ENCODE measurements around the gene CDC73.

CDC73 gene

GRCh38 chr1:193275773-193276172 lies 153.9 kb downstream of the CDC73 start:
- ATAC-seq, result no peak
- no peak for TF ChIP-seq ZNF70 (CRISPR knock-in tag; IDR thresholded peaks at IDR 0.05)
- no peak for TF ChIP-seq POU6F1 (CRISPR knock-in tag; IDR thresholded peaks at IDR 0.05; ENCODE audit: borderline replicate concordance, low read depth)
- no peak for TF ChIP-seq ISL1 (CRISPR knock-in tag; IDR thresholded peaks at IDR 0.05)
- TF ChIP-seq ESRRG (CRISPR knock-in tag; IDR thresholded peaks at IDR 0.05), result no peak
- TF ChIP-seq CSDC2 (CRISPR knock-in tag; IDR thresholded peaks at IDR 0.05), result no peak
- no peak for TF ChIP-seq RARB (CRISPR knock-in tag; IDR thresholded peaks at IDR 0.05)
- TF ChIP-seq ZNF565 (CRISPR knock-in tag; conservative IDR thresholded peaks at IDR 0.05; ENCODE audit: low read depth), result no peak
- no peak for TF ChIP-seq TOX (CRISPR knock-in tag; IDR thresholded peaks at IDR 0.05; ENCODE audit: borderline replicate concordance)
- no peak for TF ChIP-seq ZFP30 (CRISPR knock-in tag; IDR thresholded peaks at IDR 0.05)
- no peak for TF ChIP-seq ZNF8 (CRISPR knock-in tag; IDR thresholded peaks at IDR 0.05)
- TF ChIP-seq TSHZ2 (CRISPR knock-in tag; IDR thresholded peaks at IDR 0.05), result no peak
- no peak for TF ChIP-seq PPARA (CRISPR knock-in tag; IDR thresholded peaks at IDR 0.05; ENCODE audit: borderline replicate concordance)
- TF ChIP-seq CSRNP3 (CRISPR knock-in tag; IDR thresholded peaks at IDR 0.05), result no peak
- TF ChIP-seq PATZ1 (CRISPR knock-in tag; IDR thresholded peaks at IDR 0.05; ENCODE audit: borderline replicate concordance), result no peak
- TF ChIP-seq CREB5 (CRISPR knock-in tag; IDR thresholded peaks at IDR 0.05; ENCODE audit: low read depth), result no peak
- TF ChIP-seq TCF4 (CRISPR knock-in tag; IDR thresholded peaks at IDR 0.05; ENCODE audit: borderline replicate concordance), result no peak
- TF ChIP-seq ZC3H10 (CRISPR knock-in tag; IDR thresholded peaks at IDR 0.05), result no peak
- TF ChIP-seq GLIS3 (CRISPR knock-in tag; IDR thresholded peaks at IDR 0.05), result no peak
- no peak for TF ChIP-seq SNAI2 (CRISPR knock-in tag; IDR thresholded peaks at IDR 0.05)
- TF ChIP-seq OSR1 (CRISPR knock-in tag; IDR thresholded peaks at IDR 0.05), result no peak

GRCh38 chr1:193278968-193279367 lies 157.1 kb downstream of the CDC73 start:
- ATAC-seq, result no peak
- no peak for TF ChIP-seq ZNF8 (CRISPR knock-in tag; IDR thresholded peaks at IDR 0.05)

- TF ChIP-seq PATZ1 (CRISPR knock-in tag; IDR thresholded peaks at IDR 0.05; ENCODE audit: borderline replicate concordance), result no peak
- TF ChIP-seq ISL1 (CRISPR knock-in tag; IDR thresholded peaks at IDR 0.05), result peak; percentile 72
- peak; percentile 53; the same call in 1 of the 2 replicates for TF ChIP-seq TOX (CRISPR knock-in tag; IDR thresholded peaks at IDR 0.05; ENCODE audit: borderline replicate concordance)
- peak; percentile 46 for ATAC-seq
Observed at GRCh38 chr1:193281894-193282293, 160.1 kb downstream of the CDC73 start.

Data from SK-N-SH treated with all-trans-retinoic acid at 6 μM for 48 hours (cell line).